ENCODE data around the gene RPL27.
A peak's percentile ranks its signal among the peaks of the same experiment; 100 is the strongest.
"Not testable (repeated sequence)": the region's sequence is repeated elsewhere in the genome, so short reads cannot be mapped to it uniquely, and the experiment has no call there.

Gene RPL27

DNA sequence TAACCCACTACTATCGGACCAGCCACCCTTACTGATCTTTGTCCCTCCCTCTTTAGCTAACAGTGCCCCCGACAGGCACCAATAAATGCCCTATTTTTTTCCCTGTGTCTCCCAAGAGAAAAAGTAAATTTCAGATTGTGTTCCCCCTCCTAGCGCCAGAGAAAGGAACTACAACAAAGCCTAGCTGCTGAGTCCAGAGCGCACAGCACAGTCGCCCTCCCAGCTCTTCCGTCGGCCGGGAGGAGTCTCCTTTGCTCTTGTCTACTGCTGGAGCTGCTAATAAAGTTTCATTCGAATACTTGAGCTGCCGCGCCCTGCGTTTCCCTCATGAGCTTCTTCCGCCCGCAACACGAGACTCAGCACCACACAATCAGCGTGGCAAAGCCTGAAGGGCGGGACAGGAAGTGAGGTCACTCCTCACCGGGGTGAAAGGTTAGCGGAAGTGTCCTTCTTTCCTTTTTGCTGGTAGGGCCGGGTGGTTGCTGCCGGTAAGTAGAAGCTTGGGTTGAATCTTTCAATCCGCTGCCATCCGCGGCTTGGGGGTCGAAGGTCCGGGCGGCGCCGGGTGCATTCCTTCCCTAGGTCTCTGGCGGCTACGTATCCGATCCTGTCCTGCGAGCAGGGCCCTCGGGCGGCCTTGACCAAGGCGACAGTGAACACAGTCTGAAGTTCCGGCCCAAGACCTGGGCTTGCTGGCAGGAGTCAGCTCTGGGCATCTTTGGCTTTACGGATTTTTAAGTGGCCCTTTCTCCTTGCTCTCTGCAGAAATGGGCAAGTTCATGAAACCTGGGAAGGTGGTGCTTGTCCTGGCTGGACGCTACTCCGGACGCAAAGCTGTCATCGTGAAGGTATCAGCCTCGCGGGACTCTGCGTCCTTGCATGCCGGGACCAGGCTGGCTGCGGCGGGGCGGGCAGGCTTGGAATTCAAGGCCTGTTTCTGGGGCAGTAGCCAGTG lies at the start of gene RPL27:
RPL27 (plus strand) TSS at position 436 of the 955 bp plus-strand sequence; CDS start at position 768, 332 bp downstream.
- DNase-seq (ENCODE audit: low spot score), result peak; percentile 97
- FAIRE-seq, result peak; percentile 35

DNA sequence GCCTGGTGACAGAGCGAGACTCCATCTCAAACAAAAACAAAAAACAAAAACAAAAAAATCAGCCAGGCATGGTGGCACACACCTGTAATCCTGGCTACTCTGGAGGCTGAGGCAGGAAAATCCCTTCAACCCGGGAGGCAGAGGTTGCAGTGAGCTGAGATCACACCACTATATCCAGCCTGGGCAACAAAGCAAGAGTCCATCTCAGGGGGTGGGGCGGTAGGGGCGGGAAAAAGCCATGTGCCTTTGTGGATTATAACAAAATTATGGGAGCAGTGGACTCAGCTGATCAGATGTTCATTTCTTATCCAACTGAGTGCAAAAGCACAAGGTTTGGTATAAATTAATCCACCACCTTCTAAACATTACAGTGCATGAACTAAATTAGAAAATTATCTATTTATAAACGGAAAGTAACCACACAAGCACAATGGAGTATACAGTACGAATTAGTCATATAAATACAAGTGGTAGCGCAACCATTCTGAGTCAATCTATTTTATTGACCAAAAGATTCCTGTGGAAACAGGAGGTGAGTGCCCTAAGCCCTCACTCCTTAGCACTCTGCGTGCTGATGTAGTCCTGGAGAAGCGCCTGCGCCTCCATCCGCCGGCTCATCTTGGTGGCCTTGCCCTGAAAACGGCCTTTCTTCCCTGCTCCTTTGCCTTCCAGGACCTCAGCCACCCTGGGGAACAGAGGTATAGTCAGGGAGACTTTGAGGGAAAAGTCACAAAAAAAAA lies 48.0 kb upstream of the RPL27 start:
- DNase-seq (ENCODE audit: low spot score) (no peak), FAIRE-seq (no peak)

DNA sequence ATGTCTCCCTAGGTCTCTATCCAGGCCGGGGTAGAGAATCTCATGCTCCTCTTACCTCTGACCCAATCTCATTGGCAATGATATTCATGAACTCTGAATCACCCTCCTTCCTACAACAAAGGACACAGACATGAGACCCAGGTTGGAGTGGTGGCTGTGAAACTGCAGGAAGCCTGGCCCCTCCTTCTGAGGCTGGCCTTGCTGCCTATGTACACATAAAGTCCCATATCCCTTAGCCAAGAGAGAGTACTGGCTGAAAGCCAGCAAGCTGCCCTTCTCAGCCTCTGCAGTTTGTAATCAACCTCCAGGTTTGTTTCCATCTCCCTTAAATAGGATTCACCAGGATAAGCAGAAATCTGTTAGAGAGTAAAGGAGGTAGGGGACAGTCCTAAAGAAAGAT lies 44.5 kb upstream of the RPL27 start:
- FAIRE-seq, result no peak
- no peak for DNase-seq (ENCODE audit: low spot score)

DNA sequence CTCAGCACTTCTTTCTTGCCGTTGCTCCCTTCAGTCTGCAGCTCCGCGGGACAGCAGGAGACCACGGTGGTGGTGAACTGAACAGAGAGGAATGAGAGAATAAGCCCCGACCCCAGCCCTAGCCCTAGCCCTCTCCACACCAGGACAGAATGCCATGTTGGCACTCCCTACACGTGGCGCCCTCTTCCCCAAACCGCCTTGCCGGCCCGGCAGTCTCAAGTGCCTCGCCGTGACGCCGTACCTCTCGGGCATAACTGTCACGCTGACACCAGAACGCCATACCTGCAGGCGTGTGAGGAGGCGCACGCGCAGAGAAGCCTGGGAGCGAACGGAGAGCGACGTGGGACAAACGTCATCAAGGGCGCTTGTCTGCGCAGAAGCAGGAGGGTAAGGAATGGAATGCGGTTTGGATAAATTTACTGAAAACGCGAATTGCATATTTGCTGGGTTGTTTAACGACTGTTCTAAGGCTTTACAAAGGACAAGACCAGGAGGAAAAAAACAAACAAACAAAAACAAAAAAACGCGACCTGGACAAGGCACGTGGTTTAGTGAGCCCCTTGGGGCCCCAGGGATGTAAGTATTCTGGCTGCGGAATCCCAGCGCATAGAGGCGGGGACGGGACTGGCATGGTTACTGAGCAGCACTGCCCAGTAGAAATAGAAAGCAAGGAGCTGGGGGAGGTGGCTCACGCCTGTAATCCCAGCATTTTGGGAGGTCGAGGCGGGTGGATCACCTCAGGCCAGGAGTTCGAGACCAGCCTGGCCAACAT lies 33.9 kb upstream of the RPL27 start, which contains the start of gene AARSD1:
AARSD1 (minus strand) TSS at position 294 of the 772 bp plus-strand sequence; CDS start at position 280, 14 bp downstream.
- peak; percentile 80 for FAIRE-seq

DNA sequence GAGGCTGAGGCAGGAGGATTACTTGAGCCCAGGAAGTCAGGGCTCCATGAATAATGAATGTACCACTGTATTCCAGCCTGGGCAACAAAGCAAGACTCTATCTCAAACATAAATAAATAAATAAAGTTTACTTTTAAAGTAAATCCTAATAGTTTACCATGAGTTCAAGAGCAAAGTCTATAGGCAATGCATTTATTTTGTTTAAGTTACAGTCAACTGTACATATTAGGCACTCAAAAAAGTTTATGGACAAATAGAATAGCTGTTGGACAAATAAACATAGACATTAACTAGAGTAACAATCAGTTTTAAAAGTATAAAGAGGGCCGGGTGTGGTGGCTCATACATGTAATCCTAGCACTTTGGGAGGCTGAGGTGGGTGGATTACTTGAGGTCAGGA lies 30.3 kb upstream of the RPL27 start:
- no peak for FAIRE-seq

More for the DNA sequence above, 33.9 kb upstream of the RPL27 start, which contains the start of gene AARSD1:
- peak; percentile 93 for DNase-seq (ENCODE audit: low spot score)

DNA sequence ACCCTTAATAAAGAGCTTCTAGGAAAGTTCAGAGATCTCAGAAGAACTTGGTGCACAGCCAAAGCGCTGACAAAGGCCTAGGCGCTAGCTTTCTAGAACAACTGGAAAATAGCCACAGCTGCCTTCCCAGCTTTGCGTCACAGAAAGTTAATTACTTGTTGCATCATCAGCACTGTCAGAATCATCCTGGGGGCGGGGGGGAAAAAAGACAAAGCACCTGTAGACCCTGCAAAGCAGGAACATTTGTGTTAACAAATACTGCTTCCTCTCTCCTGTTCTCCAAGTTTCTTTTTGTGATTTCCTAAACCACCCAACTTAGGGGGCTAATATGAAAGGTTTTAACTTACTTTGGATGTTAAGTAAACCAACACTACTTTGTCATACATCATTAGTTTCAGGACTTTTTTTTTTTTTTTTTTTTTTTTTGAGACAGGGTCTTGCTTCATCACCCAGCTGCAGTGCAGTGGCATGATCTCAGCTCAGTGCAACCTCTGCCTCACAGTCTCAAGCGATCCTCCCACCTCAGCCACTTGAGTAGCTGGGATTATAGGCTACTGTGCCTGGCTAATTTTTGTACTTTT lies 29.1 kb upstream of the RPL27 start:
- no peak for DNase-seq (ENCODE audit: low spot score)

More for the DNA sequence above, 30.3 kb upstream of the RPL27 start:
- DNase-seq (ENCODE audit: low spot score), result no peak

DNA sequence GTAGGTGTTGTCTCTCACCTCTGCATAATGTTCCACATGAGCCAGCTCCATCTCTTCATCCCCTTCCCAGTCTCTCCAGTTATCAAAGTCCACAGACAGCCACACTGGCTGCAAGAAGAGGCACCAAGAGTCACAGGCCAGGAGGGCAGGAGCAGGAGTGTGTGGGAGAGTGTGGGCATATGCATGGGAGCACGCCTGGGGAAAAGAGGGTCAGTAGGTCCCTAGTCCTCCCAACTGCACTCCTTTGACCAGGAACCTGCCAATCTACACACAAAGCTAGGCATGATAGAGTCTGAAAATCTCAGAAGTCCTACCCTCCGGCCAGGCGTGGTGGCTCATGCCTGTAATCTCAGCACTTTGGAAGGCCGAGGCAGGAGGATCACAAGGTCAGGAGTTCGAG lies 26.6 kb upstream of the RPL27 start:
- DNase-seq (ENCODE audit: low spot score) (no peak), FAIRE-seq (no peak)

More for the DNA sequence above, 29.1 kb upstream of the RPL27 start:
- FAIRE-seq, result no peak

DNA sequence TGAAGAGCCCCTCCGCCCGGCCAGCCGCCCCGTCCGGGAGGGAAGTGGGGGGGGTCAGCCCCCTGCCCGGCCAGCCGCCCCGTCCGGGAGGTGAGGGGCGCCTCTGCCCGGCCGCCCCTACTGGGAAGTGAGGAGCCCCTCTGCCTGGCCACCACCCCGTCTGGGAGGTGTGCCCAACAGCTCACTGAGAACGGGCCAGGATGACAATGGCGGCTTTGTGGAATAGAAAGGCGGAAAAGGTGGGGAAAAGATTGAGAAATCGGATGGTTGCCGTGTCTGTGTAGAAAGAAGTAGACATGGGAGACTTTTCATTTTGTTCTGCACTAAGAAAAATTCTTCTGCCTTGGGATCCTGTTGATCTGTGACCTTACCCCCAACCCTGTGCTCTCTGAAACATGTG lies 24.9 kb upstream of the RPL27 start:
- not testable (repeated sequence) for FAIRE-seq; DNase-seq (ENCODE audit: low spot score)

DNA sequence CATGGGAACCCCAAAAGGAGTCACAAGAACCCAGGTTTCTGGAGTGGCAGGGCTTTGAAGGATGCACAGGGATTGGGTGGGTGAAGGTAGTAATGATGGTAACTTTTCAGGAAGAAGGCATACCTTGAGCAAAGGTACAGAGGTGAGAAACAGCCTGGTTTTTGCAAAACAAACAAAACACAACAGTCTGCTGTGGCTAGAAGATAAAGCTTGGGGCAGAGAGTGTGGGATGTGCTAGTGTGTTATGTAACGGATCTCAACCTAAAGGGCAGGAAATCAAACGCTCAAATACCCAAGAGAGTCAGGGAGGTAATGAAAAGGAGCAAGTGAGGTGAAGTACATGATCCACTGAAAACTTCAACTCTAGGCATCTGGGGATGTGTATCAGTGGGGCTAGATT lies 23.0 kb upstream of the RPL27 start:
- DNase-seq (ENCODE audit: low spot score) (no peak), FAIRE-seq (no peak)

DNA sequence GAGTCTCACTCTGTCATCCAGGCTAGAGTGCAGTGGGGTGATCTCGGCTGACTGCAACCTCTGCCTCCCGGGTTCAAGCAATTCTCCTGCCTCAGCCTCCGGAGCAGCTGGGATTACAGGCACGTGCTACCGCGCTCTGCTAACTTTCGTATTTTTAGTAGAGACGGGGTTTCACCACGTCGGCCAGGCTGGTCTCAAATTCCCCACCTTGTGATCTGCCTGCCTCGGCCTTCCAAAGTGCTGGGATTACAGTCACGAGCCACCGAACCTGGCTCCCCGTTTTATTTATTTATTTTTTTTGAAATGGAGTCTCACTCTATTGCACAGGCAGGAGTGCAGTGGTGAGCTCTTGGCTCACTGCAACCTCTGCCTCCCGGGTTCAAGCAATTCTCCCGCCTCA lies 22.5 kb upstream of the RPL27 start:
- DNase-seq (ENCODE audit: low spot score); FAIRE-seq: not testable (repeated sequence)

DNA sequence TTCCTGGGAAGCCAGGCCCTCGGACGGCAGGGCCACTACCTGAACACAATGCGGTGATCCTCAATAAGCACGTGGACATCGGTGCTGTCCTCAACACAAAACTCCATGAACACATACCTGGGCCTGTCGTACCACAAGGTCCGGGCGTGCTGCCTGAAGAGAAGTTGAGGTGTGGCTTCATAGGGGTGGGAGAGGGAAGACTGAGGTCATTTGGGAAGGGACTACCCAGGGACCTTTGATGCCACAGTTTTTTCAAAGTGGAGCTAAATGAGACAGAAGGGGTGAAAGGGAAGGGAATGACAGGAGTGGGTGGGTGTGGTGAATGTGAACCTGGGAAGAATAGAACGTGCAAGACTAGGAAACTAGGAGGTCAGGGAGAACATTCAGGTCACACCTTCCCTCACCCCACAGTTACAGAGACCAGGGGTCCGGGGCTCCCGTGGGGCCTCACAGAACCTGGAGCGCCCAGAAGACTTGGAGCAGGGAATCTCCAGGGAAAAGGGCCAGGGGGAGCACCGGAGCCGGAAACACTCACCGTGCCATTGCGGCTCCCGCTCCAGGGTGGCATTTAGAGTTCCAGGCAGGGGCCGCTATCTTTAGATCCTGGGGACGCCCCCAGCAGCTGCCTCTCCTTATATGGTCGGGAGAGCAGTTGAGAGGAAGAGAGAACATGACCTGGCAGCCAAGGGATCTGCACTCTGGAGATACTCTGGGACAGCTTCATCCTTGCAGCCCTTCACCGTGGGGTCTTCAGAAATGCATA lies 18.5 kb upstream of the RPL27 start, which contains the start of gene PTGES3L:
PTGES3L (minus strand) TSS at position 570 of the 763 bp plus-strand sequence; CDS start at position 543, 27 bp downstream.
- DNase-seq (ENCODE audit: low spot score) (peak; percentile 71), FAIRE-seq (no peak)

DNA sequence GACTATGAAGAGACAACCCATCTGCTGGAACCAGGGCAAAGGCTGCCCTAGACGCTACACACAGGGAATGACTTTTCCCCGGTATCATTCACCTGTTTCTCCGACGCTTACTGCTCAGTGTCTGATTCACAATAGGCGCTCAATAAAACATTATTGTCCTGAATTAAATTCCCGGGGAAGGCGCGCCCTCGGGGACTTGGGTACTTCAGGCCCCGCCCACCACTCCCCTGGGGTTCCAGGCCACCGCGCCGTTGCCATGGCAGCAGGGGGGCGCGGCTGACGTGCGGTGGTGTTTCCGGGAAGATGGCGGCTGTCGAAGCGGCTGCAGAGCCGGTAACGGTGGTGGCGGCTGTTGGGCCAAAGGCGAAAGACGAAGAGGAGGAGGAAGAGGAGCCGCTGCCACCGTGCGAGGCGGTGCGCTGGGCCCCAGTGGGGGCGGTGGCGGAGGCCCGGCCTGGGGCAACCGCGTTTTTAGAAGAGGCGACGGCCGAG lies 17.9 kb upstream of the RPL27 start, which contains the start of gene RUNDC1:
RUNDC1 (plus strand) TSS at position 292 of the 492 bp plus-strand sequence; CDS start at position 304, 12 bp downstream.
- FAIRE-seq, result no peak
- DNase-seq (ENCODE audit: low spot score), result peak; percentile 94

DNA sequence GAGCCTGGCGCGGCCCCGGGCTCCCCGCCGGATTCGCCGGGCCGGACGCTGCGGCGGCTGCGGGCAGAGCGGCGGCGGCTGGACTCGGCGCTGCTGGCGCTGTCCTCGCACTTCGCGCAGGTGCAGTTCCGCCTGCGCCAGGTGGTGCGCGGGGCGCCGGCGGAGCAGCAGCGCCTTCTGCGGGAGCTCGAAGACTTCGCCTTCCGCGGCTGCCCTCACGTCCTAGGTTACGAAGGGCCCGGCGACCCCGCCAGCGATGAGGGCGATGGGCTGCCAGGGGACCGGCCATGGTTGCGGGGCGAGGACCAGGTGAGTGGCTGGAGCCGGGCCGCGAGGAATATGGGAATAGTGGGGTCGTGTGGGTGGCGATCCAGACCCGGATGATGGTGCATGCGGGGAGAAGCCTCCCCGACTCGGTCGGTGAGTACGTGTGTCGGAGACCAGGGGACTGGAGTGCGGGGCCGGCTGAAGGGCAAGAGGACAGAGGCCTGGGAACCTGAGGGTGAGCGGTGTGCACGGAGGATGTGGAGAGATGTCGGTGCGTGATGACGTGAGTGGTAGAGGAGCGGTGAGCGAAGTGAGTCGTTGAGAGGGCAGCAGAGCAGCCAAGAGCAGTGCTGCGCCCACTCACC lies 17.3 kb upstream of the RPL27 start:
- no peak for FAIRE-seq
- peak; percentile 57 for DNase-seq (ENCODE audit: low spot score)

DNA sequence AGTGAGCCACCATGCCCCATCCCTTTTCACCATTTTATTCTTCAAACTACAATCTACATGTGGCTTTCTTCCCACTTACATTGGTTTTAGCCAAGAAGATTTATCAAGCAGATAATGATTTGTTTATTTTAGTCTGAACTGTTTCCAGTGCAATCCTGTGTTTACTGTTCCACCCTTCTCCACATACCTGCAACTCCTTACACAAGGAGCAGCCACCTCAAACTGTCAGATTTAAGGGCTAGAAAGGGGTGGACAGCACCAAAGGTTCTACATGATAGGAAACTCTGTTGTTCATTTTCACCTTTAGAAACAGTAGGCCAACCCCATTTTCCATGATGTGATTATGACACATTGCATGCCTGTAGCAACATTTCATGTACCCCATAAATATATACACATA lies 16.0 kb upstream of the RPL27 start:
- FAIRE-seq, result no peak

DNA sequence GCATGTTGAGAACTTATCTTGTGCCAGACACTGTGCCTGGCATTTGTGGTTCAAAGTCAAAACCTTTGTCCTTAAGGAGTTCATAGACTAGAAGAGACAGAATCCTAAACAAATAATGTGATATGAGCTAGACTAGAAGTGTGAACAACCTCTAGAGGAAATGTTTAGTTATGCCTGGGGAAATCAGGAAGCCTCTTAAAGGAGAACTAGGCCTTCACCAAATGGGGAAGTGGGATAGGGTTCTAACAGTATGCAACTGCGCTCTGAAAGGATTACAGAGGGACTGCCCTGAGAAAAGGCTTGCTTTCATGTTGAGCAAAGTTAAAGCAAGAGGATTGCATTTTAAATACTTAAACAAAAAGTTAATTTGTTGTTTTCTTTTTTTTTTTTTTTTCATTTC lies 13.0 kb upstream of the RPL27 start:
- FAIRE-seq, result no peak

More for the DNA sequence above, 16.0 kb upstream of the RPL27 start:
- no peak for DNase-seq (ENCODE audit: low spot score)

DNA sequence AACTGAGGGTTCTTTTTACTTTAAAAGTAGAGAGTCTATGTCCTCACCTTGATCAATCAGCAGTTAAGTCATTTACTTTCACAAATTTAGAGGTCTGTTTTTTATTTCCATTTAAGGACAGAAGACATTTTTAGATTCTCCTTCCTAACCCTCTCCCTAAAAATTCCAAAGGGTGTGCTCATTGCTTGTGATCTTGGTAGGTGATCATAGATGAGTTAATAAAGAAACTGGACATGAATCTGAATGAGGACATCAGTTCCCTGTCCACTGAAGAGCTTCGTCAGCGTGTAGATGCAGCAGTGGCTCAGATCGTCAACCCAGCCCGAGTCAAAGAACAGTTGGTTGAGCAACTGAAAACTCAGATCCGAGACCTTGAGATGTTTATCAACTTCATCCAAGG lies 9.1 kb upstream of the RPL27 start:
- DNase-seq (ENCODE audit: low spot score) (no peak), FAIRE-seq (no peak)

More for the DNA sequence above, 13.0 kb upstream of the RPL27 start:
- DNase-seq (ENCODE audit: low spot score), result no peak

DNA sequence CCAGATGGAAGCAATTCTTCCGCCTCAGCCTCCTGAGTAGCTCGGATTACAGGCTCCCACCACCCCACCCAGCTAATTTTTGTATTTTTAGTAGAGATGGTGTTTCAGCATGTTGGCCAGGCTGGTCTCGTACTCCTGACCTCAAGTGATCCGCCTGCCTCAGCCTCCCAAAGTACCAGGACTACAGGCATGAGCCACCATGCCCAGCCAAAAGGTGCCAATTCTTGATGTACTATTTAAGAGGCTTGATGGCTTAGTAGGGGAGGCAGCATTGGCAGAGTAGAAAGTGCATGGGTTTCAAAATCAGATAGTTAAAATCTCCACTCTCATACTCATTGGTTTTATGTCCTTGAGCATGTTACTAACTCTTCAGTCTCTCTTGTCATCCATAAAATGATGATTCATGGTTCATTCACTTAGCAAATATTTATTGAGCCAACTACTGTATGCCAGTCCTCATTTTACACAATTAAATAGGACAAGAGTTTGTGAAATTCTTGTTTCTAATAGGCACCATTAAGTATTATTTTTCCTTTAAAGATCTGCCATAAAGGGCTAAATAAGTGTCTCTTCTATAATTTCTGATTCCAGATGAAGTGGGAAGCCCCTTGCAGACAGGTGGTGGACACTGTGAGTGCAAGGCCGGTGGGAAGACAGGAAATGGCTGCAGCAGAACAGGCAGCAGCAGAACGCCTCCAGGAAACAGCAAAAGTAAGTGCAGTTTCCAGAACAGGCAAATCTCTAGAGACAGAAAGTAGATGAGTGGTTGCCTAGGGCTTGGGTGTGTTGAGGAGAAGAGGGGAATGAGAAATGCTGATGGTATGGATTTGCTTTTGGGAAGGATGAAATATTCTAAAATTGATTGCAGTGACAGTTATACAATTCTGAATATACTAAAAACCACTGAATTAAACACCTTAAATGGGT lies 8.2 kb upstream of the RPL27 start:
- DNase-seq (ENCODE audit: low spot score) (no peak), FAIRE-seq (no peak)

DNA sequence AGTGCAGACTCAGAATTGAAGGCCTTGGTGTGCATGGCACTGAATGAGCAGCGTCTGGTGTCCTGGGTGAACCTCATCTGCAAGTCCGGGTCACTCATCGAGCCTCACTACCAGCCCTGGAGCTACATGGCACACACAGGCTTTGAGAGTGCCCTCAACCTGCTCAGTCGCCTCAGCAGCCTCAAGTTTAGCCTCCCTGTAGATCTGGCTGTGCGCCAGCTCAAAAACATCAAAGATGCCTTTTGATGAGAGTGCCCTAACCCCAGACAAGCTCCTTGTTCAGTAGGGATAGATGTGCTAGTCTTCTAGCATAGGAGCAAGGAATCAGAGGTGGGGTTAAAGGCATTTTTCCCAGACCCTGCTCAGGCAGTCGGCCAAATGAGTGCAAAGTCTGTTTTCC lies 6.7 kb upstream of the RPL27 start:
- FAIRE-seq (no peak), DNase-seq (ENCODE audit: low spot score) (no peak)
